IMR-90 (cell line): ENCODE measurements around the gene ANKRD2. TPM values are rescaled to one million over a fixed set of nuclear protein-coding genes. Genes with fewer than 3 reads are reported as not detected.

Experiments used
- ATAC-seq: fragments of 200-7000 bp; cut with Tn5 transposase; 2 replicates; pipeline ENCODE4 v1.9.1; 2020; ENCODE audit warnings: low read depth, mild to moderate bottlenecking, moderate library complexity
- BruUV-seq: library from RNA; stranded (reverse); fragments of 400-500 nt; replicated peaks from 2 replicates; lab custom pipeline; 2021; lab: Mats Ljungman, UMichigan
- CTCF ChIA-PET: fragments of 300-600 bp; formaldehyde crosslinking; extraction: SDS; loops from one replicate; lab custom pipeline; 2021; ENCODE audit warnings: antibody characterized with exemption; lab: Yijun Ruan, JAX
- POLR2A ChIA-PET: fragments of 300-600 bp; sonication (Branson Sonifier 250); formaldehyde crosslinking; loops from one replicate; lab custom pipeline; 2022; ENCODE audit warnings: antibody characterized with exemption; ENCODE audit not compliant: unreplicated experiment; lab: Charles Lee
- DNase-seq: peaks from one replicate; pipeline ENCODE4 v3.0.0; 2013
- H2AFZ ChIP-seq: replicated peaks from 2 replicates; pipeline ENCODE3; 2013; ENCODE audit warnings: low read length, mild to moderate bottlenecking; ENCODE audit not compliant: poor library complexity
- H2AK5ac ChIP-seq: 2 replicates; pipeline ENCODE4 v1.6.1; 2013; ENCODE audit warnings: low read depth, low read length, inconsistent platforms
- H2AK9ac ChIP-seq: replicated peaks from 2 replicates; pipeline ENCODE3; 2013; ENCODE audit warnings: mild to moderate bottlenecking, low read depth, low read length, moderate library complexity; ENCODE audit not compliant: poor library complexity
- H2BK120ac ChIP-seq: 2 replicates; pipeline ENCODE4 v1.6.1; 2013; ENCODE audit warnings: low read depth, low read length, inconsistent platforms
- H2BK15ac ChIP-seq: 3 replicates; pipeline ENCODE4 v1.6.1; 2013; ENCODE audit warnings: low read depth, low read length, inconsistent platforms
- H2BK20ac ChIP-seq: 2 replicates; pipeline ENCODE4 v1.6.1; 2013; ENCODE audit warnings: low read depth, mild to moderate bottlenecking, inconsistent platforms, low read length, moderate library complexity
- H2BK5ac ChIP-seq: 2 replicates; pipeline ENCODE4 v1.6.1; 2013; ENCODE audit warnings: mild to moderate bottlenecking, low read depth, low read length, inconsistent platforms; ENCODE audit not compliant: poor library complexity, severe bottlenecking
- H3K14ac ChIP-seq: replicated peaks from 2 replicates; pipeline ENCODE4 v1.6.1; 2013; ENCODE audit warnings: low read depth, low read length, inconsistent platforms
- H3K18ac ChIP-seq: 2 replicates; pipeline ENCODE4 v1.6.1; 2013; ENCODE audit warnings: low read depth, low read length, control low read depth
- H3K23ac ChIP-seq: 2 replicates; pipeline ENCODE4 v1.6.1; 2013; ENCODE audit warnings: low read depth, low read length, inconsistent platforms
- H3K27ac ChIP-seq: 2 replicates; pipeline ENCODE4 v1.5.1; 2013; ENCODE audit warnings: mild to moderate bottlenecking, control low read depth, low read length; ENCODE audit not compliant: insufficient read depth
- H3K27me3 ChIP-seq: 2 replicates; pipeline ENCODE4 v1.6.1; 2013; ENCODE audit warnings: low read length; ENCODE audit not compliant: control insufficient read depth, insufficient read depth
- H3K36me3 ChIP-seq: 2 replicates; pipeline ENCODE4 v1.6.1; 2013; ENCODE audit warnings: low read length, mixed read lengths; ENCODE audit not compliant: control insufficient read depth, insufficient read depth
- H3K4ac ChIP-seq: 2 replicates; pipeline ENCODE4 v1.6.1; 2013; ENCODE audit warnings: low read depth, low read length, inconsistent platforms
- H3K4me1 ChIP-seq: 2 replicates; pipeline ENCODE4 v1.6.1; 2013; ENCODE audit warnings: low read length, mixed read lengths; ENCODE audit not compliant: control insufficient read depth, insufficient read depth
- H3K4me2 ChIP-seq: 2 replicates; pipeline ENCODE4 v1.6.1; 2013; ENCODE audit warnings: low read depth, mild to moderate bottlenecking, control low read depth, low read length, moderate library complexity
- H3K4me3 ChIP-seq: 2 replicates; pipeline ENCODE4 v1.5.1; 2013; ENCODE audit warnings: low read depth, mild to moderate bottlenecking, control low read depth, low read length, moderate library complexity; ENCODE audit not compliant: insufficient read depth
- H3K56ac ChIP-seq: 2 replicates; pipeline ENCODE4 v1.6.1; 2013; ENCODE audit warnings: low read length, inconsistent platforms; ENCODE audit not compliant: insufficient read depth; ENCODE audit errors: extremely low read depth
- H3K79me1 ChIP-seq, 2 experiments: 2 replicates each; pipeline ENCODE4 v1.6.1; 2013; ENCODE audit warnings: low read length in 2 of 2, inconsistent platforms in 1 of 2, low read depth in 1 of 2
- H3K9ac ChIP-seq: 2 replicates; pipeline ENCODE4 v1.6.1; 2013; ENCODE audit warnings: low read depth, low read length, control low read depth
- H3K9me1 ChIP-seq: 2 replicates; pipeline ENCODE4 v1.6.1; 2013; ENCODE audit warnings: low read length, inconsistent platforms; ENCODE audit not compliant: insufficient read depth
- H3K9me3 ChIP-seq: 2 replicates; pipeline ENCODE4 v1.6.1; 2013; ENCODE audit warnings: low read length; ENCODE audit not compliant: control insufficient read depth, insufficient read depth
- H4K20me1 ChIP-seq: 2 replicates; pipeline ENCODE4 v1.6.1; 2013; ENCODE audit warnings: low read length, inconsistent platforms; ENCODE audit not compliant: insufficient read depth
- H4K5ac ChIP-seq: 2 replicates; pipeline ENCODE4 v1.6.1; 2013; ENCODE audit warnings: mild to moderate bottlenecking, low read depth, low read length, control low read depth
- H4K8ac ChIP-seq, 2 experiments: 2 replicates each; pipeline ENCODE4 v1.6.1; 2013; ENCODE audit warnings: low read depth in 2 of 2, low read length in 2 of 2, control low read depth in 1 of 2, inconsistent platforms in 1 of 2
- H4K91ac ChIP-seq: 2 replicates; pipeline ENCODE4 v1.6.1; 2013; ENCODE audit warnings: low read depth, low read length, inconsistent platforms; ENCODE audit not compliant: insufficient read depth
- BHLHE40 ChIP-seq: fragments of 150-350 bp; IDR thresholded peaks from 2 replicates; pipeline ENCODE4 v1.6.1; 2016; ENCODE audit warnings: mild to moderate bottlenecking, low read depth, low read length
- CEBPB ChIP-seq: IDR thresholded peaks from 2 replicates; pipeline ENCODE4 v1.6.1; 2012; ENCODE audit warnings: low read depth, low read length, improper control_type of control experiment
- CHD1 ChIP-seq: IDR thresholded peaks from 2 replicates; pipeline ENCODE4 v1.6.1; 2012; ENCODE audit warnings: low read depth, low read length, improper control_type of control experiment
- CTCF ChIP-seq: conservative IDR thresholded peaks from 2 replicates; pipeline ENCODE4 v1.5.1; 2012; ENCODE audit warnings: mild to moderate bottlenecking, low read depth, low read length, improper control_type of control experiment
- ELK1 ChIP-seq: fragments of 150-350 bp; IDR thresholded peaks from 2 replicates; pipeline ENCODE4 v1.6.1; 2016; ENCODE audit warnings: low read depth, mild to moderate bottlenecking, low read length, moderate library complexity, borderline replicate concordance
- FOS ChIP-seq: fragments of 150-350 bp; IDR thresholded peaks from 2 replicates; pipeline ENCODE4 v1.6.1; 2016; ENCODE audit warnings: low read depth, low read length
- MAFK ChIP-seq: IDR thresholded peaks from 2 replicates; pipeline ENCODE4 v1.6.1; 2012; ENCODE audit warnings: low read depth, low read length, improper control_type of control experiment
- MAZ ChIP-seq: IDR thresholded peaks from 2 replicates; pipeline ENCODE4 v1.6.1; 2012; ENCODE audit warnings: low read depth, mild to moderate bottlenecking, low read length, improper control_type of control experiment, moderate library complexity, borderline replicate concordance
- MXI1 ChIP-seq: IDR thresholded peaks from 2 replicates; pipeline ENCODE4 v1.6.1; 2012; ENCODE audit warnings: low read depth, mild to moderate bottlenecking, low read length, moderate library complexity, borderline replicate concordance
- NFE2L2 ChIP-seq: fragments of 150-350 bp; IDR thresholded peaks from 2 replicates; pipeline ENCODE4 v1.6.1; 2016; ENCODE audit warnings: low read depth, mild to moderate bottlenecking, low read length
- POLR2A ChIP-seq: IDR thresholded peaks from 2 replicates; pipeline ENCODE4 v1.6.1; 2012; ENCODE audit warnings: mild to moderate bottlenecking, low read depth, low read length
- RAD21 ChIP-seq: IDR thresholded peaks from 2 replicates; pipeline ENCODE4 v1.6.1; 2012; ENCODE audit warnings: low read length, improper control_type of control experiment
- RCOR1 ChIP-seq: IDR thresholded peaks from 2 replicates; pipeline ENCODE4 v1.6.1; 2012; ENCODE audit warnings: mild to moderate bottlenecking, low read length, improper control_type of control experiment; ENCODE audit not compliant: insufficient replicate concordance
- RFX5 ChIP-seq: IDR thresholded peaks from 2 replicates; pipeline ENCODE4 v1.8.0; 2012; ENCODE audit warnings: low read depth, mild to moderate bottlenecking, low read length, moderate library complexity
- SMC3 ChIP-seq: fragments of 150-350 bp; IDR thresholded peaks from 2 replicates; pipeline ENCODE4 v1.6.1; 2016; ENCODE audit warnings: low read depth, mild to moderate bottlenecking, antibody characterized with exemption, low read length, moderate library complexity
- USF2 ChIP-seq: fragments of 150-350 bp; IDR thresholded peaks from 2 replicates; pipeline ENCODE4 v1.6.1; 2017; ENCODE audit warnings: mild to moderate bottlenecking, antibody characterized with exemption, low read length, low read depth
- WGBS, 2 experiments: methylation state at CpG; one replicate each; pipeline versions ENCODE4 v1.1.5 to v1.1.7; 2013; ENCODE audit warnings: missing lambda C conversion rate in 2 of 2; ENCODE audit not compliant: insufficient read length in 1 of 2; ENCODE audit errors: extremely low coverage in 2 of 2; 5-methylcytosine and 5-hydroxymethylcytosine counted together
- dilution Hi-C: fragments of 300-500 bp; cut with HindIII; formaldehyde crosslinking; loops from one replicate; pipeline ENCODE4 v1.14.3; 2018; ENCODE audit warnings: low sequenced_read_pairs; ENCODE audit not compliant: unreplicated experiment
- in situ Hi-C: fragments of 300-500 bp; cut with MboI; formaldehyde crosslinking; loops from 3 replicates; pipeline ENCODE4 v1.14.3; 2019; ENCODE audit warnings: low sequenced_read_pairs, inconsistent platforms, mixed read lengths
- intact Hi-C: fragments of 100-400 bp; cut with micrococcal nuclease; formaldehyde crosslinking; loops from 2 replicates; pipeline ENCODE4 v1.10.0; 2022
- polyA plus RNA-seq, 3 experiments: library from polyadenylated mRNA; depleted of rRNA; stranded (reverse); fragments of >200 nt; gene quantifications; 2 replicates each; pipeline ENCODE4 v1.2.3, GENCODE V29; 2012; ENCODE audit warnings: low replicate concordance in 1 of 3
- total RNA-seq: library from RNA; depleted of rRNA; stranded (reverse); fragments of >200 nt; gene quantifications from 2 replicates; pipeline ENCODE4 v1.2.3, GENCODE V29; 2012

ANKRD2 gene
- total and polyA plus RNA-seq, 2 of the 4 experiments (the other 2 are of a cell fraction), result 0.36 to 0.65 TPM

GRCh38 chr10:97627731-97628130 lies 55.2 kb downstream of the ANKRD2 start:
- peak overlapping the region; percentile 76 for H3K4me2 ChIP-seq
- no peaks in the 10 kb centered on the region for H3K9me3 ChIP-seq
- H2BK20ac ChIP-seq, result no peak overlapping the region
- ATAC-seq (peak; percentile 28; the same call in 1 of the 2 replicates), DNase-seq (no peak)
- no TSS peak for BruUV-seq
- no peak overlapping the region for H2AK9ac ChIP-seq
- H3K4me3 ChIP-seq, result no peak overlapping the region
- intact Hi-C loops (no loop called here), in situ Hi-C loops (no loop called here), dilution Hi-C loops (no loop called here)
- peak overlapping the region; percentile 67 for H4K5ac ChIP-seq
- CTCF ChIA-PET, result interaction anchor here (0.9 kb wide), 1 partner anchor 14 kb away, joined by 3 read pairs; no protein-coding TSS in a partner anchor
- peaks cover 13% of the 10 kb centered on the region for H3K9me1 ChIP-seq
- H2AFZ ChIP-seq, result no peak overlapping the region
- H4K8ac ChIP-seq, result no peak overlapping the region
- 63% methylated on average over 1 of the region's 4 CpGs; no CpG with 5 or more reads in 1 of the 2 experiments for WGBS, 2 experiments
- TF ChIP-seq ELK1 (no peak), SMC3 (no peak), MAZ (no peak), MXI1 (no peak), MAFK (no peak), RFX5 (no peak), RCOR1 (no peak), CHD1 (no peak), CEBPB (no peak), BHLHE40 (no peak), NFE2L2 (no peak), RAD21 (no peak), USF2 (no peak), POLR2A (no peak), CTCF (no peak), FOS (no peak)
- H3K4me1 ChIP-seq, result peaks cover 17% of the 10 kb centered on the region
- no peak overlapping the region for H3K14ac ChIP-seq
- peak overlapping the region; percentile 48; the same call in 1 of the 2 replicates for H4K91ac ChIP-seq
- H3K56ac ChIP-seq, result no peak overlapping the region
- H3K9ac ChIP-seq, result no peak overlapping the region
- no peaks in the 10 kb centered on the region for H3K27me3 ChIP-seq
- POLR2A ChIA-PET, result interaction anchor here (1.0 kb wide), 1 partner anchor 14 kb away, joined by 3 read pairs; no protein-coding TSS in a partner anchor
- H2BK120ac ChIP-seq, result peak overlapping the region; percentile 20; the same call in 1 of the 2 replicates
- H3K4ac ChIP-seq, result peak overlapping the region; percentile 48; the same call in 1 of the 2 replicates
- H2BK15ac ChIP-seq, result no peak overlapping the region
- peak overlapping the region; percentile 90 for H3K18ac ChIP-seq
- H3K23ac ChIP-seq, result peak overlapping the region; percentile 8; the same call in 1 of the 2 replicates
- peak overlapping the region; percentile 22 for H2BK5ac ChIP-seq
- peak overlapping the region; percentile 16; the same call in 1 of the 2 replicates for H2AK5ac ChIP-seq
- no peaks in the 10 kb centered on the region for H4K20me1 ChIP-seq
- H3K79me1 ChIP-seq, result peaks cover 2 to 17% of the 10 kb centered on the region in 2 experiments; a peak in 3 of 4 replicates
- no peaks in the 10 kb centered on the region for H3K36me3 ChIP-seq
- peak overlapping the region; percentile 83; the same call in 1 of the 2 replicates for H3K27ac ChIP-seq
